Measurements from ENCODE around the gene RIN3.

DNA sequence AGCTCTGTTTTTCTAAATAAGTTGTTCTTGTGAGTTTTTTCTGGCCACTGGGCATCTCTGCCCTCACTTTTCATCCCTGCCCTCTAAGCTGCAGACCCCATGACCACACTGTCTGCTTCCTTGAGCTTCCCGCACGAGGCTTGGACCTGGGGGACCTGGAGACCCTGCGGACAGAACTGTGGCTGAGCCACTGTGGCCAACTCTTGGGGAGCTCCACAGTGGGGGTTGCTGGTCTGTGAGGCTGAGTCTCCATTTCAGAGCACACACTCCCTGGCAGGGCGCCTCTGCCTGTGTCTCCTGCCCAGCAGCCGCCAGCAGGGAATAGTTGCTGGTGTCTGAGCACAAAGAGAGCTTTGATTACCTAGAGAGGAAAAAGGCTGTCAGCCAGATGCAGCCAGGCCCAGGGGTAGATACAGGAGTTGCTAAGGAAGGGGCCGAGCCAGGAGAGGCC lies 13.1 kb upstream of the RIN3 start:
- TF ChIP-seq HDGF (IDR thresholded peaks at IDR 0.05; ENCODE audit: borderline replicate concordance) = no peak
- no peak for TF ChIP-seq SP1 (IDR thresholded peaks at IDR 0.05)
- TF ChIP-seq FOXA1 (IDR thresholded peaks at IDR 0.05) = no peak
- TF ChIP-seq FOXM1 (IDR thresholded peaks at IDR 0.05; ENCODE audit: borderline replicate concordance) = no peak
- TF ChIP-seq TARDBP (IDR thresholded peaks at IDR 0.05) = no peak
- TF ChIP-seq BHLHE40 (IDR thresholded peaks at IDR 0.05; ENCODE audit: borderline replicate concordance) = no peak
- no peak for TF ChIP-seq CTBP1 (IDR thresholded peaks at IDR 0.05; ENCODE audit: borderline replicate concordance)
- TF ChIP-seq NFRKB (IDR thresholded peaks at IDR 0.05) = no peak
- TF ChIP-seq SUZ12 (IDR thresholded peaks at IDR 0.05) = no peak
- no peak for TF ChIP-seq ELF4 (IDR thresholded peaks at IDR 0.05)
- no peak for TF ChIP-seq LEF1 (IDR thresholded peaks at IDR 0.05; ENCODE audit: borderline replicate concordance)
